ENCODE measurements around the gene SAG. TPM values are rescaled to one million over a fixed set of nuclear protein-coding genes. Genes with fewer than 3 reads are reported as not detected.

SAG gene
- total and polyA plus RNA-seq, 3 donors from 2014 or later: 5.1 to 25.6 (median 10.2) TPM

DNA sequence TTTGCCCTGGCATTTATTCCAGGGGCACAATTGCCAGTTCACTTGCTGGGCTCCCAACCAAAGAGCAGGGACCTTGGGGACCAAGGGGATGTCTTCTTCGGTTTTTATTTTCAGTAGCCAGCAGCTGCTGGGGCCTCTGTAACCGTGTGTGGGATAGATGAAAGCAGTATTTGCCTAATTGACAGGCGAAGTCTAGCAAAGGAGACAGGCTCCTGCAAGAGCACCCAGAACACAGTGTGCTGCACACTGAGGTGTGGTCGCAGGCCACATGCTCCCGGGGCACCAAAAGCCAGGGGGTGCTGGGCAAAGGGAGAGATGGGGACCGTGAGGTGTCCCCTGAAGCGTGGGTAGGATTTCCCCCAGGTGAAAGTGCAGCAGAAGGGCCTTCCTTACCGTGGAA is 5.3 kb downstream of the SAG start:
- Histone ChIP-seq H3K36me3 (ENCODE audit: low read depth, missing control alignments) (no peaks in the 10 kb centered on the region), H3K4me1 (no peaks in the 10 kb centered on the region), H3K4me3 (no peak overlapping the region), H3K9me3 (no peaks in the 10 kb centered on the region), H3K27me3 (no peaks in the 10 kb centered on the region), H3K27ac (no peak overlapping the region)
- intact Hi-C loops (cut with DNase I; ENCODE audit: low total_unique reads): no loop called here
- no peak for DNase-seq
- 73 to 77% methylated on average over 8 of the region's 8 CpGs for WGBS, 2 donors
- TF ChIP-seq POLR2A (IDR thresholded peaks at IDR 0.05): no peak
- TF ChIP-seq, protein P1, sequence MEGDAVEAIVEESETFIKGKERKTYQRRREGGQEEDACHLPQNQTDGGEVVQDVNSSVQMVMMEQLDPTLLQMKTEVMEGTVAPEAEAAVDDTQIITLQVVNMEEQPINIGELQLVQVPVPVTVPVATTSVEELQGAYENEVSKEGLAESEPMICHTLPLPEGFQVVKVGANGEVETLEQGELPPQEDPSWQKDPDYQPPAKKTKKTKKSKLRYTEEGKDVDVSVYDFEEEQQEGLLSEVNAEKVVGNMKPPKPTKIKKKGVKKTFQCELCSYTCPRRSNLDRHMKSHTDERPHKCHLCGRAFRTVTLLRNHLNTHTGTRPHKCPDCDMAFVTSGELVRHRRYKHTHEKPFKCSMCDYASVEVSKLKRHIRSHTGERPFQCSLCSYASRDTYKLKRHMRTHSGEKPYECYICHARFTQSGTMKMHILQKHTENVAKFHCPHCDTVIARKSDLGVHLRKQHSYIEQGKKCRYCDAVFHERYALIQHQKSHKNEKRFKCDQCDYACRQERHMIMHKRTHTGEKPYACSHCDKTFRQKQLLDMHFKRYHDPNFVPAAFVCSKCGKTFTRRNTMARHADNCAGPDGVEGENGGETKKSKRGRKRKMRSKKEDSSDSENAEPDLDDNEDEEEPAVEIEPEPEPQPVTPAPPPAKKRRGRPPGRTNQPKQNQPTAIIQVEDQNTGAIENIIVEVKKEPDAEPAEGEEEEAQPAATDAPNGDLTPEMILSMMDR (IDR thresholded peaks at IDR 0.05): no peak

DNA sequence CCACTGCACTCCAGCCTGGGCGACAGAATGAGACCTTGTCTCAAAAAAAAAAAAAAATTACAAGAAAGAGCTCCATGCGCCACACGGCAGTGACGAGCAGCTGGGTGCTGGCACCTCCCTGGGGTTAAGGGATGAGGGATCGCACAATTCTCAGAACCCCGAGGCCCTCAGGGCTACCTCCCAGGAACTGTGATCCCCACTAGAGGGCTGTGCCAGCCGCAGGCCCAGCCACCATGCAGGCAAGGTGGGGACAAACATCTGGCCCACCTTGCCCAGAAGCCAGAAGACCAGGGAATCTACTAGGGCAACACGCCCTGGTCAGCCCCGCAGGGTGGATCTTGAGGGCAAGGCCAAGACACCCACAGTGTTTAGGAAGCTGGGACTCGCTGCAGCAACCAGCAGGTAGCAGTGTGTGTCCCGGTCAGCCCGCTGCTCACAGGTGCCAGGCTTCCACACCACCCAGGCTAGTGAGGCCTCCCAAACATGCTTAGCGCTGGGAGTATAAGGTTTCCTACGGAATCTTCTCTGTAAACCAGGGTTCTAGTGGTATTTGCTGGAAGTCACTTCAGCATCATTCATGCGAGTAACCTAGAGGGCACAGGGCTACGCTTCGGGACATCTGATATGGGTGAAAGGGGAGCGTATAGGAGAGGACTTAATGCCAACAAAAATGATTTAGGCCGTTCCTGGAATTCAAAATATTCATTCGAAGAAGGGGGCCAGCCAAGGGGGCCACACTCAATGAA is 6.7 kb downstream of the SAG start:
- no peaks in the 10 kb centered on the region for H3K27me3 ChIP-seq
- H3K36me3 ChIP-seq (ENCODE audit: low read depth, missing control alignments): no peaks in the 10 kb centered on the region
- H3K9me3 ChIP-seq: no peaks in the 10 kb centered on the region
- intact Hi-C loops (cut with DNase I; ENCODE audit: low total_unique reads): no loop called here
- no peak overlapping the region for H3K4me3 ChIP-seq
- DNase-seq: no peak
- no peaks in the 10 kb centered on the region for H3K4me1 ChIP-seq
- TF ChIP-seq, protein P1 (IDR thresholded peaks at IDR 0.05): no peak
- TF ChIP-seq POLR2A (IDR thresholded peaks at IDR 0.05): no peak
- 91% methylated on average over 17 to 20 of the region's 20 CpGs for WGBS, 2 donors
- no peak overlapping the region for H3K27ac ChIP-seq

DNA sequence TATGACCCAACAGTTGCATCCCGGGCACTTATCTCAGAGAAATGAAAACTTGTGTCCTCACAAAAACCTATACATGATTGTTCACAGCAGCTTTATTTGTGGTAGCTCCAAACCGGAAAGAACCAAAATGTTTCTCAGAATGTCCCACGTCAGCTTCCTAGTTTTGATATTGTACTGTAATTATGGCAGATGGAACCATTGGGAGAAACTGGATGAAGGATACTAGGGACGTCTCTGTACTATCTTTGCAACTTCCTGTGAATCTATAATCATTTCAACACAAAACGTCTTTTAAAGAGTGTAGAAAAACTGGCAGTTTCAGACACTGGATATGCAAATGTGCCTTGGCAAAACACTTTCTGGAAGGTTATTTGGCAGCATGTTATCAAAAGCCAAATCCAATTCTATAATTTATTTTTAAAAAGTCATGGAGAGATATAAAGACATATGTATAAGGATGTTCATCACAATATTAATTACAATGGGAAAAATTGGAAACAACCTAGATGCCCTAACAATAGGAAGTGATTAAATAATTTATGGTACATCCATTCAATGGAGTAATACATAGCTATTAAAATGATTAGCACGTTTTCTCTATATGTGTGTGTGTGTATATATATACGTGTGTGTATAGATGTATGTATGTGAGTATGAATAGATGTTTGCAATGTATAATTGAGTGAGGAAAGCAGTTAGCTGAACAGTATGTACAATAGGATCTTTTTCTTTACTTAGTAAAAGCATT is 9.8 kb downstream of the SAG start:
- no peaks in the 10 kb centered on the region for H3K36me3 ChIP-seq (ENCODE audit: low read depth, missing control alignments)
- intact Hi-C loops (cut with DNase I; ENCODE audit: low total_unique reads): no loop called here
- 72 to 73% methylated on average over 7 of the region's 7 CpGs for WGBS, 2 donors
- H3K4me1 ChIP-seq: no peaks in the 10 kb centered on the region
- DNase-seq: no peak
- no peak overlapping the region for H3K4me3 ChIP-seq
- TF ChIP-seq, protein P1 (IDR thresholded peaks at IDR 0.05): no peak
- TF ChIP-seq POLR2A (IDR thresholded peaks at IDR 0.05): no peak
- H3K9me3 ChIP-seq: no peaks in the 10 kb centered on the region
- no peaks in the 10 kb centered on the region for H3K27me3 ChIP-seq
- no peak overlapping the region for H3K27ac ChIP-seq

DNA sequence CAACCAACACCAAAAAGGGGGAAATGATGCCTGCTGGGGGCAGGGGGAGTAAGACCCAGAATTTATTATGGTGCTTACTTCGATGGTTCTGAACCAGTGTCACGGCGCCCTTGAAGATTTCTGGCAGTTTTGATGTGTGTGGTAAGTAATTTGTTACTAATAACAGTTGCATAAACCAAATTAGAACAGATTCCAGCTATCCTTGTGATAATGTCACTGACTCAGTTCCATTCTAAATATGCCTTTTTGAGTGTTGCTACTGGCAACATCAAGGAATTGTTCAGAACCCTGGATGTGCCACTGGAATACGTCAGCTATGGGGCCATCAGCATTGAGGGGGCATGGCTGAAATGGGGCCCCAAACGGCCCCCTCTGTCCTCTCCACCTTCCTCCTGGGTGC is 11.6 kb downstream of the SAG start:
- H3K4me1 ChIP-seq: no peaks in the 10 kb centered on the region
- intact Hi-C loops (cut with DNase I; ENCODE audit: low total_unique reads): no loop called here
- 83 to 88% methylated on average over 5 of the region's 5 CpGs for WGBS, 2 donors
- DNase-seq: no peak
- no peaks in the 10 kb centered on the region for H3K9me3 ChIP-seq
- no peak for TF ChIP-seq POLR2A (IDR thresholded peaks at IDR 0.05)
- TF ChIP-seq, protein P1 (IDR thresholded peaks at IDR 0.05): no peak
- H3K27me3 ChIP-seq: no peaks in the 10 kb centered on the region
- H3K36me3 ChIP-seq (ENCODE audit: low read depth, missing control alignments): no peaks in the 10 kb centered on the region
- H3K4me3 ChIP-seq: no peak overlapping the region
- no peak overlapping the region for H3K27ac ChIP-seq

All from testis (tissue), 3 donors.